Neuronal stem cell (in vitro differentiated cells): ENCODE results near the gene NATD1.

ENCODE experiments used
- DNase-seq: peaks from one replicate; pipeline ENCODE4 v3.0.0-alpha.2; 2013; ENCODE audit warnings: low spot score
- H2AFZ ChIP-seq: one replicate; pipeline ENCODE4 v1.6.1; 2013; ENCODE audit warnings: mild to moderate bottlenecking, low read length, inconsistent platforms
- H2AK5ac ChIP-seq: 2 replicates; pipeline ENCODE4 v1.6.1; 2013; ENCODE audit warnings: low read depth, mild to moderate bottlenecking, inconsistent platforms, low read length, moderate library complexity, mixed read lengths
- H2BK120ac ChIP-seq: 2 replicates; pipeline ENCODE4 v1.6.1; 2013; ENCODE audit warnings: low read depth, mild to moderate bottlenecking, inconsistent platforms, low read length, moderate library complexity, mixed read lengths
- H2BK12ac ChIP-seq: one replicate; pipeline ENCODE4 v1.6.1; 2013; ENCODE audit warnings: low read length, inconsistent platforms
- H2BK15ac ChIP-seq: 2 replicates; pipeline ENCODE4 v1.6.1; 2013; ENCODE audit warnings: mild to moderate bottlenecking, low read length, inconsistent platforms, mixed read lengths
- H2BK5ac ChIP-seq: one replicate; pipeline ENCODE4 v1.6.1; 2013; ENCODE audit warnings: inconsistent platforms, mild to moderate bottlenecking, low read length, moderate library complexity
- H3K14ac ChIP-seq: one replicate; pipeline ENCODE4 v1.6.1; 2013; ENCODE audit warnings: low read length, inconsistent platforms
- H3K18ac ChIP-seq: 2 replicates; pipeline ENCODE4 v1.6.1; 2013; ENCODE audit warnings: low read length, inconsistent platforms
- H3K23ac ChIP-seq: 2 replicates; pipeline ENCODE4 v1.6.1; 2013; ENCODE audit warnings: low read depth, mild to moderate bottlenecking, mixed read lengths, low read length, inconsistent platforms; ENCODE audit not compliant: poor library complexity
- H3K27ac ChIP-seq: replicated peaks from 3 replicates; pipeline ENCODE4 v1.5.1; 2013; ENCODE audit warnings: low read length, inconsistent platforms
- H3K27me3 ChIP-seq, 3 experiments: 2 replicates each; pipeline ENCODE4 v1.6.1; 2013; ENCODE audit warnings: low read length in 3 of 3, mild to moderate bottlenecking in 2 of 3, inconsistent platforms in 1 of 3, low read depth in 1 of 3, mixed read lengths in 1 of 3, moderate library complexity in 1 of 3; ENCODE audit not compliant: control insufficient read depth in 3 of 3, insufficient read depth in 3 of 3
- H3K36me3 ChIP-seq, 2 donors: replicated peaks in 1 of 2; 2 replicates each; pipeline ENCODE4 v1.6.1; 2013; ENCODE audit warnings: low read length in 2 of 2; ENCODE audit not compliant: control insufficient read depth in 2 of 2, insufficient read depth in 2 of 2
- H3K4ac ChIP-seq: 2 replicates; pipeline ENCODE4 v1.6.1; 2013; ENCODE audit warnings: inconsistent platforms, mild to moderate bottlenecking, low read length, moderate library complexity
- H3K4me1 ChIP-seq, 2 donors: 1 replicate in 1 of 2; 2 replicates in 1 of 2; pipeline ENCODE4 v1.6.1; 2013; ENCODE audit warnings: low read length in 2 of 2, low read depth in 1 of 2; ENCODE audit not compliant: control insufficient read depth in 2 of 2, insufficient read depth in 1 of 2
- H3K4me2 ChIP-seq: one replicate; pipeline ENCODE4 v1.6.1; 2013; ENCODE audit warnings: mild to moderate bottlenecking, low read length, inconsistent platforms; ENCODE audit not compliant: insufficient read depth, poor library complexity, severe bottlenecking
- H3K4me3 ChIP-seq, 2 donors: 2 replicates each; pipeline ENCODE4 v1.5.1; 2013; ENCODE audit warnings: low read length in 2 of 2, mild to moderate bottlenecking in 2 of 2, inconsistent platforms in 1 of 2, moderate library complexity in 1 of 2
- H3K79me1 ChIP-seq: one replicate; pipeline ENCODE4 v1.6.1; 2013; ENCODE audit warnings: low read depth, mild to moderate bottlenecking, inconsistent platforms, low read length, moderate library complexity
- H3K9ac ChIP-seq: one replicate; pipeline ENCODE4 v1.6.1; 2013; ENCODE audit warnings: mild to moderate bottlenecking, low read depth, low read length, inconsistent platforms; ENCODE audit not compliant: poor library complexity
- H3K9me3 ChIP-seq, 2 donors: replicated peaks in 1 of 2; 2 replicates each; pipeline versions ENCODE3 to v1.6.1; 2013; ENCODE audit warnings: low read length in 2 of 2, mild to moderate bottlenecking in 2 of 2, inconsistent platforms in 1 of 2, low read depth in 1 of 2, mixed read lengths in 1 of 2, moderate library complexity in 1 of 2; ENCODE audit not compliant: control insufficient read depth in 2 of 2, insufficient read depth in 1 of 2
- H4K8ac ChIP-seq: one replicate; pipeline ENCODE4 v1.6.1; 2013; ENCODE audit warnings: low read depth, mild to moderate bottlenecking, inconsistent platforms, low read length, moderate library complexity
- H4K91ac ChIP-seq: one replicate; pipeline ENCODE4 v1.6.1; 2013; ENCODE audit warnings: low read length, low read depth, mild to moderate bottlenecking, inconsistent platforms; ENCODE audit not compliant: poor library complexity
- whole genome bisulfite sequencing, 2 donors: extraction: QIAGEN DNeasy Blood & Tissue Kit; methylation state at CpG; one replicate each; pipeline ENCODE4 v1.1.7; 2013; ENCODE audit warnings: missing lambda C conversion rate in 2 of 2, mixed read lengths in 1 of 2; ENCODE audit not compliant: insufficient read length in 2 of 2, insufficient replicate concordance in 1 of 2; ENCODE audit errors: extremely low coverage in 2 of 2; 5-methylcytosine and 5-hydroxymethylcytosine counted together

NATD1 gene

GRCh38 chr17:21276264-21276588 is 23.0 kb upstream of the NATD1 start:
- Histone ChIP-seq H3K9me3 (no peaks in the 10 kb centered on the region), H3K4ac (no peak overlapping the region), H3K23ac (peak overlapping the region; percentile 29), H3K4me1 (peaks cover 3 to 4% of the 10 kb centered on the region in 2 donors), H3K27me3 (peaks cover 2 to 65% (median 29%) of the 10 kb centered on the region in 3 experiments), H3K4me3 (peak overlapping the region in 1 of 2 donors; percentile 79), H2BK12ac (no peak overlapping the region), H4K91ac (no peak overlapping the region), H3K79me1 (no peaks in the 10 kb centered on the region), H3K14ac (no peak overlapping the region), H3K9ac (no peak overlapping the region), H2AFZ (peak overlapping the region; percentile 100), H3K4me2 (peak overlapping the region; percentile 87), H3K18ac (peak overlapping the region; percentile 54), H2BK15ac (no peak overlapping the region), H3K27ac (no peak overlapping the region), H3K36me3 (no peaks in the 10 kb centered on the region), H2BK120ac (no peak overlapping the region), H2AK5ac (no peak overlapping the region), H4K8ac (no peak overlapping the region), H2BK5ac (no peak overlapping the region)
- DNase-seq: no peak
- no CpG with 5 or more reads among the region's 17 CpGs for WGBS, 2 donors

GRCh38 chr17:21275579-21276263 is 22.5 kb upstream of the NATD1 start:
- WGBS, 2 donors: no CpG with 5 or more reads among the region's 52 CpGs
- Histone ChIP-seq H3K9me3 (no peaks in the 10 kb centered on the region), H3K4ac (no peak overlapping the region)

GRCh38 chr17:21275047-21275578 is 21.9 kb upstream of the NATD1 start:
- Histone ChIP-seq H2BK5ac (no peak overlapping the region), H4K91ac (no peak overlapping the region), H3K4me2 (peak overlapping the region; percentile 87), H2BK12ac (no peak overlapping the region), H3K27me3 (peaks cover 2 to 61% (median 29%) of the 10 kb centered on the region in 3 experiments), H2BK120ac (no peak overlapping the region), H3K9ac (peak overlapping the region; percentile 95), H3K14ac (peak overlapping the region; percentile 91), H4K8ac (no peak overlapping the region), H3K4ac (no peak overlapping the region), H3K4me1 (peaks cover 3 to 4% of the 10 kb centered on the region in 2 donors), H2AK5ac (peak overlapping the region; percentile 2), H3K27ac (no peak overlapping the region), H3K36me3 (no peaks in the 10 kb centered on the region), H3K18ac (peak overlapping the region; percentile 97), H2AFZ (peak overlapping the region; percentile 100), H3K79me1 (no peaks in the 10 kb centered on the region), H2BK15ac (no peak overlapping the region), H3K23ac (peak overlapping the region; percentile 51), H3K4me3 (peak overlapping the region; percentile 79 to 86), H3K9me3 (no peaks in the 10 kb centered on the region)
- no peak for DNase-seq
- no CpG with 5 or more reads among the region's 20 CpGs for WGBS, 2 donors

More at GRCh38 chr17:21275579-21276263, 22.5 kb upstream of the NATD1 start:
- Histone ChIP-seq H4K91ac (no peak overlapping the region), H2BK12ac (no peak overlapping the region), H3K4me2 (peak overlapping the region; percentile 87), H4K8ac (peak overlapping the region; percentile 58), H2BK120ac (no peak overlapping the region), H3K79me1 (no peaks in the 10 kb centered on the region), H2AK5ac (peak overlapping the region; percentile 2), H3K18ac (peak overlapping the region; percentile 97), H2AFZ (peak overlapping the region; percentile 100), H3K4me3 (peak overlapping the region; percentile 79 to 86), H2BK15ac (no peak overlapping the region), H3K14ac (peak overlapping the region; percentile 91), H3K27ac (no peak overlapping the region), H3K23ac (peak overlapping the region; percentile 51), H3K36me3 (no peaks in the 10 kb centered on the region), H2BK5ac (no peak overlapping the region), H3K4me1 (peaks cover 3 to 4% of the 10 kb centered on the region in 2 donors), H3K27me3 (peaks cover 2 to 61% (median 29%) of the 10 kb centered on the region in 3 experiments), H3K9ac (peak overlapping the region; percentile 95)
- peak; percentile 77 for DNase-seq
